Stomach (tissue), 4 donors: Measurements from ENCODE around the gene YKT6.

ENCODE experiments used
- CTCF ChIP-seq, 7 experiments: fragments of 450-650 bp in 4 of 7; fragments of 200-600 bp in 3 of 7; sonication (generic) in 3 of 7; IDR thresholded peaks; one replicate each; pipeline ENCODE4 v1.5.1; 2016 to 2019; ENCODE audit warnings: antibody characterized with exemption in 7 of 7, control low read depth in 2 of 7, mild to moderate bottlenecking in 1 of 7
- EP300 ChIP-seq: sonication (generic); formaldehyde crosslinking; IDR thresholded peaks from one replicate; pipeline ENCODE4 v1.6.1; 2017; ENCODE audit warnings: antibody characterized with exemption
- POLR2A ChIP-seq, 4 donors: fragments of 450-650 bp; IDR thresholded peaks; one replicate each; pipeline ENCODE4 v1.6.1; 2016; ENCODE audit warnings: antibody characterized with exemption in 4 of 4, control low read depth in 2 of 4, mild to moderate bottlenecking in 1 of 4, moderate library complexity in 1 of 4

GRCh38 chr7:44225566-44226395 is 25.0 kb downstream of the YKT6 start:
- TF ChIP-seq EP300: no peak
- TF ChIP-seq CTCF (IDR thresholded peaks at IDR 0.05): no peak
- TF ChIP-seq POLR2A (IDR thresholded peaks at IDR 0.05): no peak
